PC-9 (cell line): Measurements from ENCODE around the gene MYEF2. TPM values are rescaled to one million over a fixed set of nuclear protein-coding genes. Genes with fewer than 3 reads are reported as not detected.

Experiments used
- BruUV-seq: library from RNA; stranded (reverse); fragments of 400-500 nt; replicated peaks from 2 replicates; lab custom pipeline; 2021; lab: Mats Ljungman, UMichigan
- CTCF ChIA-PET: fragments of 300-600 bp; sonication (Branson Sonifier 250); formaldehyde crosslinking; loops from one replicate; lab custom pipeline; 2022; ENCODE audit warnings: antibody characterized with exemption; lab: Charles Lee
- POLR2A ChIA-PET: fragments of 300-600 bp; sonication (Branson Sonifier 250); formaldehyde crosslinking; loops from one replicate; lab custom pipeline; 2022; ENCODE audit warnings: antibody characterized with exemption; ENCODE audit not compliant: unreplicated experiment; lab: Charles Lee
- DNase-seq, 2 experiments: peaks; one replicate each; pipeline versions ENCODE4 v3.0.0 to v3.0.0-alpha.2; 2015 to 2022; ENCODE audit warnings: mixed read lengths in 1 of 2
- H2AFZ ChIP-seq: fragments of 200-600 bp; sonication (generic); 2 replicates; pipeline ENCODE4 v1.8.1; 2017; ENCODE audit warnings: antibody characterized with exemption
- H3F3A ChIP-seq: fragments of 200-600 bp; sonication (generic); 2 replicates; pipeline ENCODE4 v1.8.1; 2017; ENCODE audit warnings: antibody characterized with exemption, mild to moderate bottlenecking, low read depth; ENCODE audit not compliant: insufficient read depth
- H3K27ac ChIP-seq: fragments of 200-600 bp; sonication (generic); 2 replicates; pipeline ENCODE4 v1.6.1; 2016; ENCODE audit warnings: mixed run types
- H3K27me3 ChIP-seq: fragments of 200-600 bp; sonication (generic); 2 replicates; pipeline ENCODE4 v1.6.1; 2016; ENCODE audit warnings: low read depth, mixed run types; ENCODE audit not compliant: insufficient read depth
- H3K36me3 ChIP-seq: fragments of 200-600 bp; sonication (generic); 2 replicates; pipeline ENCODE4 v1.6.1; 2016; ENCODE audit warnings: low read depth, mixed run types
- H3K4me1 ChIP-seq: fragments of 200-600 bp; sonication (generic); replicated peaks from 2 replicates; pipeline ENCODE4 v1.6.1; 2016; ENCODE audit warnings: mixed run types; ENCODE audit not compliant: insufficient read depth
- H3K4me2 ChIP-seq: fragments of 200-600 bp; sonication (generic); 2 replicates; pipeline ENCODE4 v1.6.1; 2017; ENCODE audit warnings: mixed run types
- H3K4me3 ChIP-seq: fragments of 200-600 bp; sonication (generic); 2 replicates; pipeline ENCODE4 v1.6.1; 2016; ENCODE audit warnings: mixed run types
- H3K79me2 ChIP-seq: fragments of 200-600 bp; sonication (generic); 2 replicates; pipeline ENCODE4 v1.6.1; 2017; ENCODE audit warnings: low read depth, mixed run types
- H3K9me2 ChIP-seq: fragments of 200-600 bp; sonication (generic); 2 replicates; pipeline ENCODE4 v1.8.1; 2017; ENCODE audit warnings: mild to moderate bottlenecking; ENCODE audit not compliant: insufficient read depth
- H3K9me3 ChIP-seq: fragments of 200-600 bp; sonication (generic); 2 replicates; pipeline ENCODE4 v1.8.1; 2016; ENCODE audit warnings: low read depth; ENCODE audit not compliant: insufficient read depth
- H4K20me1 ChIP-seq: fragments of 200-600 bp; sonication (generic); 2 replicates; pipeline ENCODE4 v1.8.1; 2017; ENCODE audit not compliant: insufficient read depth
- CTCF ChIP-seq: fragments of 200-600 bp; sonication (generic); conservative IDR thresholded peaks from 2 replicates; pipeline ENCODE4 v1.6.1; 2017; ENCODE audit warnings: mixed run types, antibody characterized with exemption, mild to moderate bottlenecking, moderate library complexity
- EZH2 ChIP-seq: fragments of 200-600 bp; sonication (generic); IDR thresholded peaks from 2 replicates; pipeline ENCODE4 v1.8.0; 2017; ENCODE audit warnings: antibody characterized with exemption, low read depth
- intact Hi-C: fragments of 100-400 bp; cut with micrococcal nuclease; formaldehyde crosslinking; loops from one replicate; pipeline ENCODE4 v1.10.0; 2022; ENCODE audit not compliant: unreplicated experiment
- total RNA-seq: library from RNA; stranded (reverse); gene quantifications from 2 replicates; pipeline ENCODE4 v1.2.3, GENCODE V29; 2021

The MYEF2 gene
- total RNA-seq, 1 experiment from 2014 or later: 2.1 TPM

- no peak overlapping the region for H3K27ac ChIP-seq
- no peak overlapping the region for H2AFZ ChIP-seq
- no peaks in the 10 kb centered on the region for H3K79me2 ChIP-seq
- no peak overlapping the region for H3K4me3 ChIP-seq
- H4K20me1 ChIP-seq: no peaks in the 10 kb centered on the region
- H3K36me3 ChIP-seq: no peaks in the 10 kb centered on the region
- no peaks in the 10 kb centered on the region for H3K9me2 ChIP-seq
- CTCF ChIA-PET: no interaction called here
- no peak for DNase-seq
- H3K9me3 ChIP-seq: no peaks in the 10 kb centered on the region
- H3K4me2 ChIP-seq: no peak overlapping the region
- intact Hi-C loops: no loop called here
- H3K4me1 ChIP-seq: no peaks in the 10 kb centered on the region
- no peak for TF ChIP-seq CTCF
- no peak for TF ChIP-seq EZH2
- H3K27me3 ChIP-seq: peaks cover 4% of the 10 kb centered on the region; the same call in 1 of the 2 replicates
- POLR2A ChIA-PET: no interaction called here
- BruUV-seq: no TSS peak
- no peaks in the 10 kb centered on the region for H3F3A ChIP-seq
These were observed 58.8 kb downstream of the MYEF2 start for GRCh38 chr15:48119277-48119676.

GRCh38 chr15:48112242-48112641 is 65.9 kb downstream of the MYEF2 start:
- Histone ChIP-seq H3F3A (no peaks in the 10 kb centered on the region), H2AFZ (no peak overlapping the region), H3K27ac (no peak overlapping the region), H3K4me3 (no peak overlapping the region), H3K9me2 (no peaks in the 10 kb centered on the region), H3K9me3 (no peaks in the 10 kb centered on the region), H4K20me1 (no peaks in the 10 kb centered on the region), H3K36me3 (no peaks in the 10 kb centered on the region), H3K79me2 (no peaks in the 10 kb centered on the region), H3K27me3 (0 out of 2 replicates have a peak, but pooled peaks cover 6% of the 10 kb centered on the region), H3K4me2 (no peak overlapping the region), H3K4me1 (no peaks in the 10 kb centered on the region)
- POLR2A ChIA-PET: no interaction called here
- intact Hi-C loops: no loop called here
- no peak for DNase-seq
- no TSS peak for BruUV-seq
- CTCF ChIA-PET: no interaction called here
- TF ChIP-seq CTCF (no peak), EZH2 (no peak)

DNA sequence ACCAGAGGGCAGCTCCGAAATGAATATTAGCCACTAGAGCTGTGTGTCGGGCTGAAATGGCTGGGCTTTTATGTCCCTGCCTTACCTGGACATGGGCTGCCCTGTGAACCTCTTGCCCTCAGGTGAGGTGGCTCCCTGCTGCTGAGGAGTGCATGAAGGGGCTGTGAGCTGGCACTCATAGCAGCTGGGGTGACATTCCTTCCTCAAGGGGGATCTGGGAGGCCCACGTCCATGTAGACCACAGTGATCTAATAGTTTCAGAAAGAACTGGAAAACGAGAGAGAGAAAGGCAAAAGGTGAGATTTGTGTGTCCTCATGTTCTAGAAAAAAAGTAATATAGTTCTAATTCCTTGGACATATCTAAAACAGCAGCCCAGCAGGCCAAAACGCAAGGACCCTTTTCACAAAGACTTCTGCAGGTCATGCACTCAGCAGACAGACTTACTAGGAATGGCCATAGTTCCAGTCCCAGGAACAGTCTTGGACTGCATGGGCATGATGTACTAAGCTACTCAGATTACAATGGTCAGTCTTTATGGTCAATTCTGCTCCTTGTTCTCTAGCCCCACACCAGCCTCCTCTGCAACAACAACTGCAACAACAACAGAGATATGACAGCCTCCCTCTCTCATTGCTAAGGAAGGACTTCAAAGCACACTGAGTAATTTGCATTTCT is 68.1 kb downstream of the MYEF2 start:
- Histone ChIP-seq H4K20me1 (no peaks in the 10 kb centered on the region), H3F3A (no peaks in the 10 kb centered on the region), H2AFZ (no peak overlapping the region), H3K27ac (no peak overlapping the region), H3K27me3 (0 out of 2 replicates have a peak, but pooled peaks cover 6% of the 10 kb centered on the region), H3K4me1 (no peaks in the 10 kb centered on the region), H3K36me3 (no peaks in the 10 kb centered on the region), H3K9me2 (no peaks in the 10 kb centered on the region), H3K79me2 (no peaks in the 10 kb centered on the region), H3K4me3 (no peak overlapping the region), H3K9me3 (no peaks in the 10 kb centered on the region), H3K4me2 (no peak overlapping the region)
- intact Hi-C loops: no loop called here
- ChIA-PET POLR2A (no interaction called here), CTCF (no interaction called here)
- no TSS peak for BruUV-seq
- no peak for TF ChIP-seq CTCF
- DNase-seq: no peak
